Measurements from ENCODE around the gene CCNF.

CCNF gene

DNA sequence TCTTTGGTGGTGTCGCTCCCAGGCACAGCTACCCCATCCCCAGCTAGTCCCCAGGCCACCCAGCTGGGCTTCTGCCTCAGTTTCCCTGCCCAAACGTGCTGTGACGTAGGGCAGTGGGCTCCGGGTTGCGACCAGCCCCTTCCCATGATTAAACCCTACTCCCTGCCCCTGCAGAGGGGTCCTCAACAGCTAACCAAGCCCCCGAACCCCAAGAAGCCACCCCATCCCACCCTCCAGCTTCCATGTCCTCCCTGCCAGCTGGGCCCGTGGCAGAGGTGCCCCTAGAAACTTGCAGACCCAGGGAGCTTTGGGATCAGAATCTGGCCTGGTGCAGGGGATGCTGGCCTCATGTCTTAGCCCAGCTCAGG is 41.0 kb downstream of the CCNF start:
- TF ChIP-seq CTCF (IDR thresholded peaks at IDR 0.05; ENCODE audit: unreplicated experiment in 3 of 3): no peak
- Mint-ChIP-seq H3K27me3 (ENCODE audit: low read depth) (no peaks in the 10 kb centered on the region), H3K4me3 (peak overlapping the region; percentile 71 to 77 (median 72)), H3K36me3 (ENCODE audit: low read depth) (no peaks in the 10 kb centered on the region), H3K4me1 (peaks cover 19% of the 10 kb centered on the region), H3K9me3 (no peaks in the 10 kb centered on the region), H3K27ac (peak overlapping the region; percentile 62 to 90 (median 83))

- TF ChIP-seq CTCF (IDR thresholded peaks at IDR 0.05; ENCODE audit: unreplicated experiment in 3 of 3): no peak
- Mint-ChIP-seq H3K9me3 (no peaks in the 10 kb centered on the region), H3K36me3 (ENCODE audit: low read depth) (no peaks in the 10 kb centered on the region), H3K4me1 (peaks cover 19% of the 10 kb centered on the region), H3K4me3 (peak overlapping the region; percentile 71 to 77 (median 72)), H3K27ac (peak overlapping the region; percentile 40 to 90 (median 83)), H3K27me3 (ENCODE audit: low read depth) (no peaks in the 10 kb centered on the region)
Measured at GRCh38 chr16:2470603-2471015, 41.4 kb downstream of the CCNF start.

- peak within 1 kb of the TSS; percentile 62 to 90 (median 83) for H3K27ac Mint-ChIP-seq
- TF ChIP-seq CTCF (IDR thresholded peaks at IDR 0.05; ENCODE audit: unreplicated experiment in 3 of 3): no peak
- no peaks in the 10 kb centered on the region for H3K9me3 Mint-ChIP-seq
- H3K4me1 Mint-ChIP-seq: peaks cover 21% of the 10 kb centered on the region
- H3K4me3 Mint-ChIP-seq: peak within 1 kb of the TSS; percentile 71 to 77 (median 72)
- peaks cover 4% of the 10 kb centered on the region for H3K27me3 Mint-ChIP-seq (ENCODE audit: low read depth)
- H3K36me3 Mint-ChIP-seq (ENCODE audit: low read depth): no peaks in the 10 kb centered on the region
Measured at GRCh38 chr16:2471016-2471652, 41.9 kb downstream of the CCNF start, which contains the start of gene NTN3. TSS of gene NTN3 (plus strand) at chr16:2471297. CDS start at chr16:2471702, 405 bp downstream.

- Mint-ChIP-seq H3K27me3 (ENCODE audit: low read depth) (peaks cover 8% of the 10 kb centered on the region), H3K36me3 (ENCODE audit: low read depth) (no peaks in the 10 kb centered on the region), H3K4me1 (peaks cover 26% of the 10 kb centered on the region), H3K4me3 (peak overlapping the region; percentile 61), H3K9me3 (no peaks in the 10 kb centered on the region), H3K27ac (no peak overlapping the region)
- TF ChIP-seq CTCF (IDR thresholded peaks at IDR 0.05; ENCODE audit: unreplicated experiment in 3 of 3): no peak
Measured at GRCh38 chr16:2471653-2472487, 42.6 kb downstream of the CCNF start.

GRCh38 chr16:2472488-2472864 is 43.2 kb downstream of the CCNF start:
- Mint-ChIP-seq H3K27ac (no peak overlapping the region), H3K4me1 (peaks cover 30% of the 10 kb centered on the region), H3K9me3 (no peaks in the 10 kb centered on the region), H3K36me3 (ENCODE audit: low read depth) (no peaks in the 10 kb centered on the region), H3K4me3 (peak overlapping the region in 2 of 3 experiments; percentile 78 to 85), H3K27me3 (ENCODE audit: low read depth) (peaks cover 9% of the 10 kb centered on the region)
- TF ChIP-seq CTCF (IDR thresholded peaks at IDR 0.05; ENCODE audit: unreplicated experiment in 3 of 3): no peak

Measured in nephron (organoid).